ENCODE data around the gene TRAF5.
"Not testable (repeated sequence)": the region's sequence is repeated elsewhere in the genome, so short reads cannot be mapped to it uniquely, and the experiment has no call there.

TRAF5 gene

GRCh38 chr1:211347077-211347844 lies 20.6 kb downstream of the TRAF5 start:
- no peak for TF ChIP-seq CTCF (IDR thresholded peaks at IDR 0.05; ENCODE audit: low read depth, low read length)
- no peak overlapping the region for H3K4me3 ChIP-seq (ENCODE audit: low read depth, low read length)

- TF ChIP-seq CTCF (IDR thresholded peaks at IDR 0.05; ENCODE audit: low read depth, low read length) = no peak
Measured at GRCh38 chr1:211348547-211348946, 21.9 kb downstream of the TRAF5 start.

GRCh38 chr1:211349741-211350140 lies 23.1 kb downstream of the TRAF5 start:
- no peak overlapping the region for H3K4me3 ChIP-seq (ENCODE audit: low read depth, low read length)
- TF ChIP-seq CTCF (IDR thresholded peaks at IDR 0.05; ENCODE audit: low read depth, low read length) = no peak

More at GRCh38 chr1:211348547-211348946, 21.9 kb downstream of the TRAF5 start:
- no peak overlapping the region for H3K4me3 ChIP-seq (ENCODE audit: low read depth, low read length)

DNA sequence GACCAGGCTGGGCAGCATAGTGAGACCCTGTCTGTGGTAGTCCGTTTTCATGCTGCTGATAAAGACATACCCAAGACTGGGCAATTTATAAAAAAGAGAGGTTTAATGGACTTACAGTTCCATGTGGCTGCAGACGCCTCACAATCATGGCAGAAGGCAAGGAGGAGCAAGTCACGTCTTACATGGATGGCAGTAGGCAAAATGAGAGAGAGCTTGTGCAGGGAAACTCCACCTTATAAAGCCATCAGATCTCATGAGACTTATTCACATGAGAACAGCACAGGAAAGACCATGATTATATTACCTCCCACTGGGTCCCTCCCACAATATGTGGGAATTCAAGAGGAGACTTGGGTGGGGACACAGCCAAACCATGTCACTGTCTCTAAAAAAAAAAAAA lies 25.4 kb downstream of the TRAF5 start:
- H3K4me3 ChIP-seq (ENCODE audit: low read depth, low read length) = not testable (repeated sequence)

DNA sequence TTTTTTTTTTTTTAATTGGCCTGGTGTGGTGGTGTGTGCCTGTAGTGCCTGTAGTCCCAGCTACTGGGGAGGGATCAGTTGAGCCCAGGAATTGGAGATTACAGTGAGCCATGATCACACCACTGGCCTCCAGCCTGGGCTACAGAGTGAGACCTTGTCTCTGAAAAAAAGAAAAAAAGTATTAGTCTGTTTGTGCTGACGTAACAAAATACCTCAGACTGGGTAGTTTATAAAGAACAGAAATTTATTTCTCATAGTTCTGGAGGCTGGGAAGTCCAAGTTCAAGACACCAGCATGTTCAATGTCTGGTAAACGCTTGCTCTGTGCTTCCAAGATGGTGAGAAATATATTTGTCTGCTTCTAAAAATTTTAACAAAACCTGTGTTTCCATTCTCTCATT lies 25.8 kb downstream of the TRAF5 start:
- H3K4me3 ChIP-seq (ENCODE audit: low read depth, low read length) = no peak overlapping the region
- no peak for TF ChIP-seq CTCF (IDR thresholded peaks at IDR 0.05; ENCODE audit: low read depth, low read length)

- no peak overlapping the region for H3K4me3 ChIP-seq (ENCODE audit: low read depth, low read length)
- TF ChIP-seq CTCF (IDR thresholded peaks at IDR 0.05; ENCODE audit: low read depth, low read length) = peak; percentile 74
Measured at GRCh38 chr1:211352985-211353515, 26.4 kb downstream of the TRAF5 start.

GRCh38 chr1:211353562-211354212 lies 27.1 kb downstream of the TRAF5 start:
- TF ChIP-seq CTCF (IDR thresholded peaks at IDR 0.05; ENCODE audit: low read depth, low read length) = no peak
- no peak overlapping the region for H3K4me3 ChIP-seq (ENCODE audit: low read depth, low read length)

Data from WI38 (cell line).